Measurements from ENCODE around the gene CT45A3.
"Not testable (repeated sequence)": the region's sequence is repeated elsewhere in the genome, so short reads cannot be mapped to it uniquely, and the experiment has no call there.

CT45A3 gene

GRCh38 chrX:135768091-135768490 is at the start of gene CT45A3:
Gene CT45A3, minus strand, starts transcription at chrX:135768191. Its CDS starts 3,747 bp downstream, at chrX:135764444.
- H3K4me2 ChIP-seq (ENCODE audit: low read length); H3K27ac ChIP-seq: not testable (repeated sequence)

GRCh38 chrX:135802687-135803086 is 34.7 kb upstream of the CT45A3 start, which contains the start of gene CT45A6:
Gene CT45A6, minus strand, starts transcription at chrX:135802787. Its CDS starts 3,794 bp downstream, at chrX:135798993.
- H3K9me3 ChIP-seq (ENCODE audit: control insufficient read depth, low read length); H3K36me3 ChIP-seq (ENCODE audit: control insufficient read depth, insufficient read depth, low read length); H3K9ac ChIP-seq; H3K4me1 ChIP-seq; H3K27ac ChIP-seq; H3K4me2 ChIP-seq (ENCODE audit: low read length); H3K79me2 ChIP-seq; H3K4me3 ChIP-seq (ENCODE audit: low read depth, low read length); H3K27me3 ChIP-seq (ENCODE audit: control insufficient read depth, insufficient read depth, low read length); H2AFZ ChIP-seq: not testable (repeated sequence)

More at GRCh38 chrX:135768091-135768490, at the start of gene CT45A3:
- H3K27me3 ChIP-seq (ENCODE audit: control insufficient read depth, insufficient read depth, low read length); H3K9ac ChIP-seq; H3K36me3 ChIP-seq (ENCODE audit: control insufficient read depth, insufficient read depth, low read length); H3K4me1 ChIP-seq; H3K9me3 ChIP-seq (ENCODE audit: control insufficient read depth, low read length); H2AFZ ChIP-seq; H3K4me3 ChIP-seq (ENCODE audit: low read depth, low read length); H3K79me2 ChIP-seq: not testable (repeated sequence)

GRCh38 chrX:135785403-135785802 is 17.4 kb upstream of the CT45A3 start, which contains the start of gene CT45A5:
Gene CT45A5, minus strand, starts transcription at chrX:135785503. Its CDS starts 3,774 bp downstream, at chrX:135781729.
- H3K36me3 ChIP-seq (ENCODE audit: control insufficient read depth, insufficient read depth, low read length); H3K27ac ChIP-seq; H3K4me3 ChIP-seq (ENCODE audit: low read depth, low read length): not testable (repeated sequence)

GRCh38 chrX:135744739-135745138 is 23.3 kb downstream of the CT45A3 start:
- H3K9ac ChIP-seq; H3K36me3 ChIP-seq (ENCODE audit: control insufficient read depth, insufficient read depth, low read length); H3K4me1 ChIP-seq; H3K9me3 ChIP-seq (ENCODE audit: control insufficient read depth, low read length); H3K79me2 ChIP-seq; H3K4me3 ChIP-seq (ENCODE audit: low read depth, low read length); H3K4me2 ChIP-seq (ENCODE audit: low read length); H2AFZ ChIP-seq; H3K27ac ChIP-seq; H3K27me3 ChIP-seq (ENCODE audit: control insufficient read depth, insufficient read depth, low read length): not testable (repeated sequence)

More at GRCh38 chrX:135785403-135785802, 17.4 kb upstream of the CT45A3 start, which contains the start of gene CT45A5:
- H3K4me1 ChIP-seq; H3K9me3 ChIP-seq (ENCODE audit: control insufficient read depth, low read length); H3K4me2 ChIP-seq (ENCODE audit: low read length); H2AFZ ChIP-seq; H3K27me3 ChIP-seq (ENCODE audit: control insufficient read depth, insufficient read depth, low read length); H3K79me2 ChIP-seq; H3K9ac ChIP-seq: not testable (repeated sequence)

GRCh38 chrX:135741192-135741715 is 26.7 kb downstream of the CT45A3 start:
- no peaks in the 10 kb centered on the region for H3K27me3 ChIP-seq (ENCODE audit: control insufficient read depth, insufficient read depth, low read length)
- H3K9ac ChIP-seq, result no peak overlapping the region
- no peak for TF ChIP-seq CTCF (IDR thresholded peaks at IDR 0.05)
- H3K4me3 ChIP-seq (ENCODE audit: low read depth, low read length), result no peak overlapping the region
- H3K4me1 ChIP-seq, result no peaks in the 10 kb centered on the region
- H3K36me3 ChIP-seq (ENCODE audit: control insufficient read depth, insufficient read depth, low read length), result no peaks in the 10 kb centered on the region
- H3K27ac ChIP-seq, result no peak overlapping the region
- H3K9me3 ChIP-seq (ENCODE audit: control insufficient read depth, low read length), result no peaks in the 10 kb centered on the region
- H3K79me2 ChIP-seq, result no peaks in the 10 kb centered on the region
- no peak overlapping the region for H2AFZ ChIP-seq
- no peak overlapping the region for H3K4me2 ChIP-seq (ENCODE audit: low read length)

- H3K79me2 ChIP-seq, result no peaks in the 10 kb centered on the region
- H3K4me3 ChIP-seq (ENCODE audit: low read depth, low read length), result no peak overlapping the region
- no peaks in the 10 kb centered on the region for H3K9me3 ChIP-seq (ENCODE audit: control insufficient read depth, low read length)
- H3K27ac ChIP-seq, result no peak overlapping the region
- no peak overlapping the region for H2AFZ ChIP-seq
- no peaks in the 10 kb centered on the region for H3K36me3 ChIP-seq (ENCODE audit: control insufficient read depth, insufficient read depth, low read length)
- H3K27me3 ChIP-seq (ENCODE audit: control insufficient read depth, insufficient read depth, low read length), result no peaks in the 10 kb centered on the region
- H3K4me1 ChIP-seq, result no peaks in the 10 kb centered on the region
- H3K4me2 ChIP-seq (ENCODE audit: low read length), result no peak overlapping the region
- TF ChIP-seq CTCF (IDR thresholded peaks at IDR 0.05), result no peak
- no peak overlapping the region for H3K9ac ChIP-seq
Observed at GRCh38 chrX:135740681-135741149, 27.3 kb downstream of the CT45A3 start.

Measured in parathyroid adenoma (tissue), 2 donors.